Measurements from ENCODE around the gene LCE4A.

- TF ChIP-seq CTCF (IDR thresholded peaks at IDR 0.05; ENCODE audit: low read depth, low read length, poor library complexity, severe bottlenecking) (no peak), EZH2phosphoT487 (IDR thresholded peaks at IDR 0.05; ENCODE audit: borderline replicate concordance, low read length) (no peak)
Observed at GRCh38 chr1:152725261-152725660, 17.3 kb downstream of the LCE4A start.

All from DOHH2 (cell line).